ENCODE data around the gene CDK2AP2.

Gene CDK2AP2

GRCh38 chr11:67464411-67465188, 43.4 kb downstream of the CDK2AP2 start:
- DNase-seq, result peak; percentile 34

DNA sequence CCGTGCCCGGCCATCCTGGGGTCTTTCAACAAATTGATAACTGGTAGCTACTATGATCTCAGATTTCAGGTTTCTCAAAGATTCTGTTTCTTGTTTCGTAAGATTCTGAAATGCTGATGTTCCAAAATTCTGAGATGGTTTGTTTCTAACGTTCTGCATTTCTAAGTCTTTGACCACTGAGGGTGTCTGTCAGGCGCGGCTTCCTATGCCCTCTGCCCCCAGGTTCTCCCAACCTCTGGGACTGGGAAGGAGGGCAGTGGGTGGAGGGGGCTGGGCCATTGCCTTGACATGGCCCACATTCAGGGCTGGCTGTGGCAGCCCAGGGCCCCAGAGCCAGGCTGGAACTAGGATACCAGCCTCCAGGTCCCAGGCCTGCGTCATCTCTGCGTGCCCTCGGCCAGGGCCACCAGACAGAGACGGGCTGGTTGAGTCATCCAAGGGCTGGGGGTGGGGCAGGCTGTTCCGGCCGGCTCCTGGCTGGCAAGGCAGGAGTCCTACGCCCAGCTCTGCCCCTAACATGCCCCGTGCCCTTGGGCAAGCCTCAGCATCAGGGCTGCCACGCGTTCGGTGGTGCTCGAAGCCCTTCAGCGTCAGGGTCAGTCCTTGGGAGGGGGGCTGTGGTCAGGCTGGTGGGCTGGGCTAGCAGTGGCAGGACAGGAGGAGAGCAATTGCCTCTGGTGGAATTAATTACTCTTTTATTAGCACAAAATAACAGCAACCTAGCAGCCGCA, 44.1 kb downstream of the CDK2AP2 start:
- DNase-seq, result no peak

DNA sequence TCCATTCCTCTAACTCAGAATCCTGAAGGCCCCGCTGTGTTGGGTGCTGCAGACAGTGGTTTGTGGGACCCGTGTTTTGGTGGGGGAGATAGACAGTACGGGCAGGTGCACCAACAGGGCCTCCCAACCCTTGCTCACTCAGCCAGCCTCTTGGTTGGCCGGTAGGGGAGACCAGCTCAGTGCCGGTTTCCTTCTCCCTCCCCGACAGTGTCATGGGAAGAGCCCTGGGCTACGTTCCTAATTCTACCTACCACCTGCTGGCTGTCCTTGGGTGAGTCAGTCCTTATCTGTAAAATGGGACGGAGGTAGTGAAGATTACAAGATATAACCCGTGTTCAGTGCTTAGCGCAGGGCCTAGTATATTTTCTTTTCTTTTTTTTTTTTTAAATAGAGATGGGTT, 44.8 kb downstream of the CDK2AP2 start:
- no peak for DNase-seq

DNA sequence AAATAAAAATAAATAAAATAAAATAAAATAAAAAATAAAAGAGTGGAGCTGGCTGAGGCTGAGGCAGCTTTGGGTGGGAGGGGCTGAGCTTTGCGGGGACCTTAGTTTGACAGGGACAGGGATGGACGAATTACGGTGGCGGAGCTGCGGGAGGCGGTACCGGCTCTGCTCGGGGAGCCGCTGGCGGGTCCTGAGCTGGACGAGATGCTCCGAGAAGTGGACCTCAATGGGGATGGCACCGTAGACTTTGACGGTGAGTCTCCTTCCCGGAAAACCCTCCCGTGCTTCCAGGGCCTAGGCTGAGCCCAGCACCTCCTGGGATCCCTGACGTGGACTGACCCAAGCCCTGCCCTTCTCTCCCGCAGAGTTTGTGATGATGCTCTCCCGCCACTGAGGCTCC, 49.7 kb downstream of the CDK2AP2 start:
- no peak for DNase-seq

GRCh38 chr11:67457453-67457852, 50.5 kb downstream of the CDK2AP2 start:
- DNase-seq, result no peak

Data from DMS79 treated with DMSO at 0.1 percent for 48 hours (cell line).